Glutamatergic neuron (in vitro differentiated cells): Measurements from ENCODE around the gene ENC1. TPM values are rescaled to one million over a fixed set of nuclear protein-coding genes. Genes with fewer than 3 reads are reported as not detected.

ENCODE experiments used
- DNase-seq: peaks from one replicate; pipeline ENCODE4 v3.0.0; 2022
- H3K27ac Mint-ChIP-seq: one replicate; pipeline ENCODE4 v1.8.0; 2020; ENCODE audit warnings: mild to moderate bottlenecking, mixed read lengths, inconsistent platforms; ENCODE audit not compliant: unreplicated experiment
- H3K27me3 Mint-ChIP-seq: one replicate; pipeline ENCODE4 v1.8.0; 2020; ENCODE audit warnings: mild to moderate bottlenecking, moderate library complexity, mixed read lengths, inconsistent platforms; ENCODE audit not compliant: unreplicated experiment
- H3K36me3 Mint-ChIP-seq: one replicate; pipeline ENCODE4 v1.8.0; 2020; ENCODE audit warnings: mild to moderate bottlenecking, mixed read lengths, inconsistent platforms; ENCODE audit not compliant: unreplicated experiment
- H3K4me1 Mint-ChIP-seq: one replicate; pipeline ENCODE4 v1.8.0; 2020; ENCODE audit warnings: mild to moderate bottlenecking, low read depth, mixed read lengths, inconsistent platforms; ENCODE audit not compliant: unreplicated experiment
- H3K4me3 Mint-ChIP-seq: one replicate; pipeline ENCODE4 v1.8.0; 2020; ENCODE audit warnings: mild to moderate bottlenecking, mixed read lengths, inconsistent platforms; ENCODE audit not compliant: unreplicated experiment
- H3K9me3 Mint-ChIP-seq: one replicate; pipeline ENCODE4 v1.8.0; 2020; ENCODE audit warnings: mild to moderate bottlenecking, moderate library complexity, mixed read lengths, inconsistent platforms; ENCODE audit not compliant: unreplicated experiment
- CTCF ChIP-seq: fragments of 200-600 bp; sonication (generic); IDR thresholded peaks from one replicate; pipeline ENCODE4 v1.5.0; 2021; ENCODE audit not compliant: partially characterized antibody, unreplicated experiment
- total RNA-seq: library from RNA; stranded (reverse); fragmentation: NEBNext Ultra II Directional; extraction: Animal tissue kit (Norgen Biotek cat#: 25700); gene quantifications from one replicate; pipeline ENCODE4 v1.2.1, GENCODE V29; 2021; ENCODE audit not compliant: unreplicated experiment

The ENC1 gene
- total RNA-seq, 1 donor from 2014 or later, result 302 TPM

GRCh38 chr5:74589204-74590056 is 51.1 kb downstream of the ENC1 start:
- Mint-ChIP-seq H3K9me3 (no peaks in the 10 kb centered on the region), H3K4me1 (peaks cover 15% of the 10 kb centered on the region), H3K27me3 (no peaks in the 10 kb centered on the region), H3K4me3 (no peak overlapping the region), H3K36me3 (no peaks in the 10 kb centered on the region), H3K27ac (no peak overlapping the region)
- TF ChIP-seq CTCF, result no peak
- no peak for DNase-seq

- no peak for TF ChIP-seq CTCF
- Mint-ChIP-seq H3K4me3 (no peak overlapping the region), H3K9me3 (no peaks in the 10 kb centered on the region), H3K27me3 (no peaks in the 10 kb centered on the region), H3K4me1 (peaks cover 6% of the 10 kb centered on the region), H3K36me3 (no peaks in the 10 kb centered on the region), H3K27ac (no peak overlapping the region)
- DNase-seq, result no peak
Observed at GRCh38 chr5:74588415-74588814, 52.1 kb downstream of the ENC1 start.

GRCh38 chr5:74587890-74588289 is 52.6 kb downstream of the ENC1 start:
- no peaks in the 10 kb centered on the region for H3K36me3 Mint-ChIP-seq
- no peaks in the 10 kb centered on the region for H3K27me3 Mint-ChIP-seq
- TF ChIP-seq CTCF, result no peak
- H3K4me1 Mint-ChIP-seq, result peaks cover 6% of the 10 kb centered on the region
- no peaks in the 10 kb centered on the region for H3K9me3 Mint-ChIP-seq
- H3K27ac Mint-ChIP-seq, result no peak overlapping the region
- no peak overlapping the region for H3K4me3 Mint-ChIP-seq
- DNase-seq, result no peak

GRCh38 chr5:74587300-74587699 is 53.2 kb downstream of the ENC1 start:
- H3K27ac Mint-ChIP-seq, result no peak overlapping the region

More at GRCh38 chr5:74587300-74587699, 53.2 kb downstream of the ENC1 start:
- DNase-seq, result no peak
- TF ChIP-seq CTCF, result no peak
- no peaks in the 10 kb centered on the region for H3K36me3 Mint-ChIP-seq
- H3K9me3 Mint-ChIP-seq, result no peaks in the 10 kb centered on the region
- no peaks in the 10 kb centered on the region for H3K27me3 Mint-ChIP-seq
- H3K4me3 Mint-ChIP-seq, result no peak overlapping the region
- H3K4me1 Mint-ChIP-seq, result peaks cover 6% of the 10 kb centered on the region
